ENCODE results near the gene CUBN. TPM values are rescaled to one million over a fixed set of nuclear protein-coding genes. Genes with fewer than 3 reads are reported as not detected.

The CUBN gene
- polyA plus RNA-seq, 1 experiment: 0.76 TPM

- H3K27ac ChIP-seq (ENCODE audit: low read depth, low read length): peak overlapping the region; percentile 96
- H3K9me3 ChIP-seq (ENCODE audit: control insufficient read depth, insufficient read depth, low read length): peaks cover 4% of the 10 kb centered on the region
- ChIA-PET CTCF (interaction anchor here (1.3 kb wide), 1 partner anchor 19 kb away, joined by 4 read pairs; no protein-coding TSS in a partner anchor), POLR2A (interaction anchor here (0.7 to 2.5 kb wide), 8 partner anchors 9 to 242 kb away, joined by 3 to 19 read pairs (median 3); no protein-coding TSS in a partner anchor)
- DNase-seq (ENCODE audit: low read depth, low spot score): peak; percentile 36
- no peak overlapping the region for H3K4me3 ChIP-seq (ENCODE audit: low read depth, low read length)
- H3K27me3 ChIP-seq (ENCODE audit: control insufficient read depth, insufficient read depth, low read length): no peaks in the 10 kb centered on the region
- TF ChIP-seq, protein P1, sequence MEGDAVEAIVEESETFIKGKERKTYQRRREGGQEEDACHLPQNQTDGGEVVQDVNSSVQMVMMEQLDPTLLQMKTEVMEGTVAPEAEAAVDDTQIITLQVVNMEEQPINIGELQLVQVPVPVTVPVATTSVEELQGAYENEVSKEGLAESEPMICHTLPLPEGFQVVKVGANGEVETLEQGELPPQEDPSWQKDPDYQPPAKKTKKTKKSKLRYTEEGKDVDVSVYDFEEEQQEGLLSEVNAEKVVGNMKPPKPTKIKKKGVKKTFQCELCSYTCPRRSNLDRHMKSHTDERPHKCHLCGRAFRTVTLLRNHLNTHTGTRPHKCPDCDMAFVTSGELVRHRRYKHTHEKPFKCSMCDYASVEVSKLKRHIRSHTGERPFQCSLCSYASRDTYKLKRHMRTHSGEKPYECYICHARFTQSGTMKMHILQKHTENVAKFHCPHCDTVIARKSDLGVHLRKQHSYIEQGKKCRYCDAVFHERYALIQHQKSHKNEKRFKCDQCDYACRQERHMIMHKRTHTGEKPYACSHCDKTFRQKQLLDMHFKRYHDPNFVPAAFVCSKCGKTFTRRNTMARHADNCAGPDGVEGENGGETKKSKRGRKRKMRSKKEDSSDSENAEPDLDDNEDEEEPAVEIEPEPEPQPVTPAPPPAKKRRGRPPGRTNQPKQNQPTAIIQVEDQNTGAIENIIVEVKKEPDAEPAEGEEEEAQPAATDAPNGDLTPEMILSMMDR (IDR thresholded peaks at IDR 0.05; ENCODE audit: low read depth, low read length): no peak
These were observed 142.4 kb downstream of the CUBN start for GRCh38 chr10:16987206-16987621.

GRCh38 chr10:16986406-16987205 is 143.0 kb downstream of the CUBN start:
- peak; percentile 67 for DNase-seq (ENCODE audit: low read depth, low spot score)
- Histone ChIP-seq H3K27ac (ENCODE audit: low read depth, low read length) (peak overlapping the region; percentile 96), H3K4me3 (ENCODE audit: low read depth, low read length) (no peak overlapping the region; the same call in 1 of the 2 replicates), H3K27me3 (ENCODE audit: control insufficient read depth, insufficient read depth, low read length) (no peaks in the 10 kb centered on the region), H3K9me3 (ENCODE audit: control insufficient read depth, insufficient read depth, low read length) (peaks cover 4% of the 10 kb centered on the region)
- POLR2A ChIA-PET: interaction anchor here (0.6 to 2.5 kb wide), 12 partner anchors 9 to 243 kb away, joined by 3 to 19 read pairs (median 3); no protein-coding TSS in a partner anchor
- TF ChIP-seq, protein P1 (IDR thresholded peaks at IDR 0.05; ENCODE audit: low read depth, low read length): no peak
- CTCF ChIA-PET: interaction anchor here (1.3 kb wide), 1 partner anchor 18 kb away, joined by 4 read pairs; no protein-coding TSS in a partner anchor

DNA sequence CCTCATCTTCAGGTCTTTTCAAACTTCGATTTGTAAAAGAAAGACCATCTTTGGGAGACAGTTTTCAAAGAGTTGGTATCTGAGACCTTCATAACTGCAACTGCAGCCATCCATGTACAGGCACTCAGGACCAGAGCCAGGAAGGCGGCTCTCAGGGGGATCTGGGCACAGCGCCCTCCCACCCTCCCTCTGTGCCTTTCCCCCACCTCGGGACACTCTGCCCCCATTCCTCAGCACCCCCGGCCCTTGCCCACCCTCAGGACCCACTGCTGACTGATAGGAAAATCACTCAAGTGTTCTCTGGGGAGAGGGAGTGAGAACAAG is 143.6 kb downstream of the CUBN start:
- ChIA-PET POLR2A (interaction anchor here (0.6 to 1.9 kb wide), 5 partner anchors 17 to 225 kb away, joined by 3 to 19 read pairs (median 8); no protein-coding TSS in a partner anchor), CTCF (no interaction called here)
- Histone ChIP-seq H3K27me3 (ENCODE audit: control insufficient read depth, insufficient read depth, low read length) (no peaks in the 10 kb centered on the region), H3K9me3 (ENCODE audit: control insufficient read depth, insufficient read depth, low read length) (peaks cover 4% of the 10 kb centered on the region), H3K27ac (ENCODE audit: low read depth, low read length) (peak overlapping the region; percentile 96), H3K4me3 (ENCODE audit: low read depth, low read length) (no peak overlapping the region)
- TF ChIP-seq, protein P1 (IDR thresholded peaks at IDR 0.05; ENCODE audit: low read depth, low read length): no peak
- no peak for DNase-seq (ENCODE audit: low read depth, low spot score)

- ChIA-PET POLR2A (no interaction called here), CTCF (no interaction called here)
- Histone ChIP-seq H3K4me3 (ENCODE audit: low read depth, low read length) (no peak overlapping the region), H3K27me3 (ENCODE audit: control insufficient read depth, insufficient read depth, low read length) (no peaks in the 10 kb centered on the region), H3K27ac (ENCODE audit: low read depth, low read length) (no peak overlapping the region), H3K9me3 (ENCODE audit: control insufficient read depth, insufficient read depth, low read length) (no peaks in the 10 kb centered on the region; the same call in 1 of the 2 replicates)
- TF ChIP-seq, protein P1 (IDR thresholded peaks at IDR 0.05; ENCODE audit: low read depth, low read length): no peak
- no peak for DNase-seq (ENCODE audit: low read depth, low spot score)
These were observed 145.4 kb downstream of the CUBN start for GRCh38 chr10:16984242-16984641.

GRCh38 chr10:16976803-16977202 is 152.8 kb downstream of the CUBN start:
- H3K27me3 ChIP-seq (ENCODE audit: control insufficient read depth, insufficient read depth, low read length): no peaks in the 10 kb centered on the region
- H3K4me3 ChIP-seq (ENCODE audit: low read depth, low read length): no peak overlapping the region
- H3K27ac ChIP-seq (ENCODE audit: low read depth, low read length): no peak overlapping the region
- TF ChIP-seq, protein P1 (IDR thresholded peaks at IDR 0.05; ENCODE audit: low read depth, low read length): no peak
- no peak for DNase-seq (ENCODE audit: low read depth, low spot score)
- CTCF ChIA-PET: no interaction called here
- peaks cover 5% of the 10 kb centered on the region; the same call in 1 of the 2 replicates for H3K9me3 ChIP-seq (ENCODE audit: control insufficient read depth, insufficient read depth, low read length)
- POLR2A ChIA-PET: no interaction called here
